ENCODE data around the gene MAPK1.

DNA sequence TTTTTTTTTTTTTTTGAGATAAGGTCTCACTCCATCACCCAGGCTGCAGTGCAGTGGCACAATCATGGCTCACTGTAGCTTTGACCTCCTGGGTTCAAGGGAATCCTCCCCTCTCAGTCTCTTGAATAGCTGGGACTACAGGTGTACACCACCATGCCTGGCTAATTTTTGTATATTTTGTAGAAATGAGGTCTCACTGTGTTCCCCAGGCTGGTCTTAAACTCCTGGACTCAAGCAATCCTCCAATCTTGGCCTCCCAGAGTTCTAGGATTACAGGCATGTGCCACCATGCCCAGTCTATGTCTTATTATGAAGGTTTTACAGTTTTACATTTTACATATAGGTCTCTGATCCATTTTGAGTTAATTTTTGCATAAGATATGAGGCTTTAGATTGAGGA lies 20.4 kb upstream of the MAPK1 start:
- TF ChIP-seq, protein P1, sequence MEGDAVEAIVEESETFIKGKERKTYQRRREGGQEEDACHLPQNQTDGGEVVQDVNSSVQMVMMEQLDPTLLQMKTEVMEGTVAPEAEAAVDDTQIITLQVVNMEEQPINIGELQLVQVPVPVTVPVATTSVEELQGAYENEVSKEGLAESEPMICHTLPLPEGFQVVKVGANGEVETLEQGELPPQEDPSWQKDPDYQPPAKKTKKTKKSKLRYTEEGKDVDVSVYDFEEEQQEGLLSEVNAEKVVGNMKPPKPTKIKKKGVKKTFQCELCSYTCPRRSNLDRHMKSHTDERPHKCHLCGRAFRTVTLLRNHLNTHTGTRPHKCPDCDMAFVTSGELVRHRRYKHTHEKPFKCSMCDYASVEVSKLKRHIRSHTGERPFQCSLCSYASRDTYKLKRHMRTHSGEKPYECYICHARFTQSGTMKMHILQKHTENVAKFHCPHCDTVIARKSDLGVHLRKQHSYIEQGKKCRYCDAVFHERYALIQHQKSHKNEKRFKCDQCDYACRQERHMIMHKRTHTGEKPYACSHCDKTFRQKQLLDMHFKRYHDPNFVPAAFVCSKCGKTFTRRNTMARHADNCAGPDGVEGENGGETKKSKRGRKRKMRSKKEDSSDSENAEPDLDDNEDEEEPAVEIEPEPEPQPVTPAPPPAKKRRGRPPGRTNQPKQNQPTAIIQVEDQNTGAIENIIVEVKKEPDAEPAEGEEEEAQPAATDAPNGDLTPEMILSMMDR (IDR thresholded peaks at IDR 0.05): no peak
- no peak for TF ChIP-seq CREB1 (CRISPR knock-in tag; IDR thresholded peaks at IDR 0.05)
- no peak for TF ChIP-seq SMAD4 (CRISPR knock-in tag; IDR thresholded peaks at IDR 0.05)
- TF ChIP-seq, protein P2, sequence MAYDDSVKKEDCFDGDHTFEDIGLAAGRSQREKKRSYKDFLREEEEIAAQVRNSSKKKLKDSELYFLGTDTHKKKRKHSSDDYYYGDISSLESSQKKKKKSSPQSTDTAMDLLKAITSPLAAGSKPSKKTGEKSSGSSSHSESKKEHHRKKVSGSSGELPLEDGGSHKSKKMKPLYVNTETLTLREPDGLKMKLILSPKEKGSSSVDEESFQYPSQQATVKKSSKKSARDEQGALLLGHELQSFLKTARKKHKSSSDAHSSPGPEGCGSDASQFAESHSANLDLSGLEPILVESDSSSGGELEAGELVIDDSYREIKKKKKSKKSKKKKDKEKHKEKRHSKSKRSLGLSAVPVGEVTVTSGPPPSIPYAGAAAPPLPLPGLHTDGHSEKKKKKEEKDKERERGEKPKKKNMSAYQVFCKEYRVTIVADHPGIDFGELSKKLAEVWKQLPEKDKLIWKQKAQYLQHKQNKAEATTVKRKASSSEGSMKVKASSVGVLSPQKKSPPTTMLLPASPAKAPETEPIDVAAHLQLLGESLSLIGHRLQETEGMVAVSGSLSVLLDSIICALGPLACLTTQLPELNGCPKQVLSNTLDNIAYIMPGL (CRISPR knock-in tag; IDR thresholded peaks at IDR 0.05): no peak
- TF ChIP-seq, protein P3, sequence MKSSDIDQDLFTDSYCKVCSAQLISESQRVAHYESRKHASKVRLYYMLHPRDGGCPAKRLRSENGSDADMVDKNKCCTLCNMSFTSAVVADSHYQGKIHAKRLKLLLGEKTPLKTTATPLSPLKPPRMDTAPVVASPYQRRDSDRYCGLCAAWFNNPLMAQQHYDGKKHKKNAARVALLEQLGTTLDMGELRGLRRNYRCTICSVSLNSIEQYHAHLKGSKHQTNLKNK (CRISPR knock-in tag; IDR thresholded peaks at IDR 0.05): no peak
- TF ChIP-seq, protein P4, sequence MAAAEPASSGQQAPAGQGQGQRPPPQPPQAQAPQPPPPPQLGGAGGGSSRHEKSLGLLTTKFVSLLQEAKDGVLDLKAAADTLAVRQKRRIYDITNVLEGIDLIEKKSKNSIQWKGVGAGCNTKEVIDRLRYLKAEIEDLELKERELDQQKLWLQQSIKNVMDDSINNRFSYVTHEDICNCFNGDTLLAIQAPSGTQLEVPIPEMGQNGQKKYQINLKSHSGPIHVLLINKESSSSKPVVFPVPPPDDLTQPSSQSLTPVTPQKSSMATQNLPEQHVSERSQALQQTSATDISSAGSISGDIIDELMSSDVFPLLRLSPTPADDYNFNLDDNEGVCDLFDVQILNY (CRISPR knock-in tag; IDR thresholded peaks at IDR 0.05): no peak
- TF ChIP-seq, protein P5, sequence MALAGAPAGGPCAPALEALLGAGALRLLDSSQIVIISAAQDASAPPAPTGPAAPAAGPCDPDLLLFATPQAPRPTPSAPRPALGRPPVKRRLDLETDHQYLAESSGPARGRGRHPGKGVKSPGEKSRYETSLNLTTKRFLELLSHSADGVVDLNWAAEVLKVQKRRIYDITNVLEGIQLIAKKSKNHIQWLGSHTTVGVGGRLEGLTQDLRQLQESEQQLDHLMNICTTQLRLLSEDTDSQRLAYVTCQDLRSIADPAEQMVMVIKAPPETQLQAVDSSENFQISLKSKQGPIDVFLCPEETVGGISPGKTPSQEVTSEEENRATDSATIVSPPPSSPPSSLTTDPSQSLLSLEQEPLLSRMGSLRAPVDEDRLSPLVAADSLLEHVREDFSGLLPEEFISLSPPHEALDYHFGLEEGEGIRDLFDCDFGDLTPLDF (CRISPR knock-in tag; IDR thresholded peaks at IDR 0.05): no peak
- no peak for TF ChIP-seq FOXJ3 (CRISPR knock-in tag; IDR thresholded peaks at IDR 0.05; ENCODE audit: borderline replicate concordance)
- TF ChIP-seq TEAD4 (CRISPR knock-in tag; IDR thresholded peaks at IDR 0.05): no peak
- TF ChIP-seq NR3C1 (CRISPR knock-in tag; conservative IDR thresholded peaks at IDR 0.05; ENCODE audit: low read depth): no peak
- TF ChIP-seq, protein P6, sequence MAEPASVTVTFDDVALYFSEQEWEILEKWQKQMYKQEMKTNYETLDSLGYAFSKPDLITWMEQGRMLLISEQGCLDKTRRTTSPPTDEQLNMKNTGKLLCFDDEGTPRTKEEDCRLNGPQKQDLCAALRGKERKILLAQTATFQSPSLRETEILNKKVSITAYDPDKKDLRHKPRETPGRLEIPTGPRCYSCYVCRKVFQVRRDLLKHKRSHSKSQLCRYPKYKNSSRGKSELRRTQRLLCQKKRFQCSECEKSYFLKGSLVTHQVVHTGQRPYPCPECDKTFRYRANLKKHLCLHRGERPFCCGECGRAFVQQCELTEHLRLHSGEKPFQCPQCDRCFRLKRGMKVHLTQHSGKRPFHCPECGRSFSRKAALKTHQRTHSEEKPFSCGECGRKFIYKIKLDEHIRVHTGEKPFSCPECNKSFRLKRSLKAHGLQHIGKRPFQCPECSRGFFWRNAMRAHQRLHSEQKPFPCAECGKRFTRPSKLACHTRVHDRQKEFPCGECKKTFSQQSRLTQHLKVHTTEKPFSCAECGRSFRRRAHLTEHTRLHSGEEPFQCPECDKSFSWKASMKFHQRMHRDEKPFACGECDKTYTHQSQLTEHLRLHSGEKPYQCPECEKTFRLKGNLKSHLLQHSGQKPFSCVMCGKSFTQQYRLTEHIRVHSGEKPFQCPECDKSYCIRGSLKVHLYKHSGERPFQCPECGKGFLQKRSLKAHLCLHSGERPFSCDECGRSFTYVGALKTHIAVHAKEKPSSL (CRISPR knock-in tag; conservative IDR thresholded peaks at IDR 0.05): no peak
- TF ChIP-seq, protein P7, sequence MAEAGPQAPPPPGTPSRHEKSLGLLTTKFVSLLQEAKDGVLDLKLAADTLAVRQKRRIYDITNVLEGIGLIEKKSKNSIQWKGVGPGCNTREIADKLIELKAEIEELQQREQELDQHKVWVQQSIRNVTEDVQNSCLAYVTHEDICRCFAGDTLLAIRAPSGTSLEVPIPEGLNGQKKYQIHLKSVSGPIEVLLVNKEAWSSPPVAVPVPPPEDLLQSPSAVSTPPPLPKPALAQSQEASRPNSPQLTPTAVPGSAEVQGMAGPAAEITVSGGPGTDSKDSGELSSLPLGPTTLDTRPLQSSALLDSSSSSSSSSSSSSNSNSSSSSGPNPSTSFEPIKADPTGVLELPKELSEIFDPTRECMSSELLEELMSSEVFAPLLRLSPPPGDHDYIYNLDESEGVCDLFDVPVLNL (CRISPR knock-in tag; IDR thresholded peaks at IDR 0.05; ENCODE audit: borderline replicate concordance, low read depth): no peak
- TF ChIP-seq HMGA2 (CRISPR knock-in tag; IDR thresholded peaks at IDR 0.05): no peak
- TF ChIP-seq, protein P8, sequence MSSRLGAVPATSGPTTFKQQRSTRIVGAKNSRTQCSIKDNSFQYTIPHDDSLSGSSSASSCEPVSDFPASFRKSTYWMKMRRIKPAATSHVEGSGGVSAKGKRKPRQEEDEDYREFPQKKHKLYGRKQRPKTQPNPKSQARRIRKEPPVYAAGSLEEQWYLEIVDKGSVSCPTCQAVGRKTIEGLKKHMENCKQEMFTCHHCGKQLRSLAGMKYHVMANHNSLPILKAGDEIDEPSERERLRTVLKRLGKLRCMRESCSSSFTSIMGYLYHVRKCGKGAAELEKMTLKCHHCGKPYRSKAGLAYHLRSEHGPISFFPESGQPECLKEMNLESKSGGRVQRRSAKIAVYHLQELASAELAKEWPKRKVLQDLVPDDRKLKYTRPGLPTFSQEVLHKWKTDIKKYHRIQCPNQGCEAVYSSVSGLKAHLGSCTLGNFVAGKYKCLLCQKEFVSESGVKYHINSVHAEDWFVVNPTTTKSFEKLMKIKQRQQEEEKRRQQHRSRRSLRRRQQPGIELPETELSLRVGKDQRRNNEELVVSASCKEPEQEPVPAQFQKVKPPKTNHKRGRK (CRISPR knock-in tag; IDR thresholded peaks at IDR 0.05; ENCODE audit: borderline replicate concordance): no peak
